NCI-H748 (cell line): Measurements from ENCODE around the gene CLK2.
A peak's percentile ranks its signal among the peaks of the same experiment; 100 is the strongest.
"Not testable (repeated sequence)": the region's sequence is repeated elsewhere in the genome, so short reads cannot be mapped to it uniquely, and the experiment has no call there.

Experiments used
- DNase-seq: peaks from one replicate; lab custom pipeline; 2025; ENCODE audit not compliant: unreplicated experiment; lab: John Stamatoyannopoulos, UW

CLK2 gene

GRCh38 chr1:155244368-155245162, 28.7 kb downstream of the CLK2 start:
- DNase-seq, result peak; percentile 100

DNA sequence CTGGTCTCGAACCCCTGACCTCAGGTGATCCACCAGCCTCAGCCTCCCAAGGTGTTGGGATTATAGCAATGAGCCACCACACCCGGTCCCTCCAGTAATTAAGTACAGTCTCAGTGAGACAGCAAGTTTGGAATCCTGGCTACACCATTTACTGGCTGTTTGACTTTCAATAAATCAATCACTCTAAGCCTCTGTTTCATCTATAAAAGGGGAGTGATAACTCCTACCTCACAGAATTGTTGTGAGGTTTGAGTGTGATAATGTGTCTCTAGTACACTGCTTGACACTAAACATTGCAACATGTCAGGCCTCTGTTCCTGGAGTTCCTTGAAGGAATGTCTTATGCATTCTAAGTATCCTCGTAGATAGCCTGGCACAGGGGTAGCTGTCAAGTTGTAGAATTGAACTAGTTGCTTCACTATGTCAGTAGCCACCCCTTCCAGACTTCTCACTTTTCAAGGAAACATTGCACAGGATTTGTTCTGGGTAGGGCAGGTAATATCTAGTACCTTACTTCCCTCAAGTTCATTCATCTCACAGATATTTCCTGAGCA, 30.4 kb downstream of the CLK2 start:
- no peak for DNase-seq

DNA sequence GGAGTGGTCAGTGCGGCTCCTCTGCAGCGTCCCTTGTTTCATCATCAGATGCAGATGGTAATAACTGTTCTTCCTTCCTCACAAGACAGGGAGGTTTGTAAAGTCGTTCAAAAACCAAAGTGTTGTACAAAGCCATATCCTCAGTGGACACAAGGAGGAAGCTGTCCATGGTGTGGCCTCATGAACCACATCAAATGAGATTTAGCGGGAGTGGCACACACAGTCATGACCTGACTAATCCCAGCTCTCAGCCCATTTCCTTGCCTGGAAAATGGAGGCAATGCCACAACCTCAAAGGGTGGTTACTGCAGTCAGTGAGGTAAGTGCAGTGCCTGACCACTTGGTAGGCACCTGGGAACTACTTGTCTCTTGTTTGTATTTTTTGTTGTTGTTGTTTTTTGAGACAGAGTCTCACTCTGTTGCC, 31.5 kb downstream of the CLK2 start:
- DNase-seq, result no peak

DNA sequence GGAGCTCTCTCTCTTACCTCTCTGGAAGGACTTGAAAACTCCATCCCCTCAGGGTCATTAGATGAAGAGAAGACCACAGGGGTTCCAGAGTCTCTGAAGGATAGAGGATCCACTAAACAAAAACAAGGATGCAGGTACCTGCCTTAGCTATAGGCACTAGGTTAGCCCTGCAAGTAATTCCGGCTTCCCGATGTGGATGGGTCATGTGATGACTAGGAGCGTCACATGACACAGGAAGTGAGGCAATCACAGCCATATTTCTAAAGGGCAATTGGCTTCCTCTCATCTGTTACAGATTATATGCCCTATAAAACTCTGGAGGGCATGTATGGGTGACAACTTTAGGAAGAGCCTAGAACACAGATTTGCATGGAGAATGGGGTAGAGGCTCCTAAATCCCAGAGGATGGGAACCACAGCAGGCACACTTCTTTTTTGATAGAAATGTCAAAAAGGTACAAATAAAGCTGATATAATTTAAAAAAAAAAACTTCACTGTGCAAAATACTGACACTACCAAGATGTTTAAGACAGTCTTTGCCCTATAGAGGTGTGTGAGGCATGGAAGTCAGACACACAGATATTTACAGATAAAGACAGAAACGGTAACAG, 32.1 kb downstream of the CLK2 start:
- peak; percentile 85 for DNase-seq

- DNase-seq, result no peak
Observed at GRCh38 chr1:155236451-155236850, 36.9 kb downstream of the CLK2 start.

DNA sequence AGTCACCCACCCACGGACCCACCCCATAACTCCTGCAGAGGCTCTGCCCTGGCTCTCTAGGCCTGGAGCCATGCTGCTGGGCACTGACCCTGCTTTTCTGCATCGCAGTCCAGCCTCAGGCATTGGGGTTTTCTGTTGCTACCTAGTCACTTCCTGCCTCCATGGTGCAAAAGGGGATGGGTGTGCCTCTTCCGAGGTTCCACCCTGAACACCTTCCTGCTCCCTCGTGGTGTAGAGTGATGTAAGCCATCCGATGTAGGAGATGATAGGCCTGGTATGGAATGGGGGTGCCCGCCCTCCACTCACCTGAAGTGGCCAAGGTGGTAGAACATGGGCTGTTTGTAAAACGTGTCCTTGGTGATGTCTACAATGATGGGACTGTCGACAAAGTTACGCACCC, 37.9 kb downstream of the CLK2 start:
- DNase-seq, result not testable (repeated sequence)

DNA sequence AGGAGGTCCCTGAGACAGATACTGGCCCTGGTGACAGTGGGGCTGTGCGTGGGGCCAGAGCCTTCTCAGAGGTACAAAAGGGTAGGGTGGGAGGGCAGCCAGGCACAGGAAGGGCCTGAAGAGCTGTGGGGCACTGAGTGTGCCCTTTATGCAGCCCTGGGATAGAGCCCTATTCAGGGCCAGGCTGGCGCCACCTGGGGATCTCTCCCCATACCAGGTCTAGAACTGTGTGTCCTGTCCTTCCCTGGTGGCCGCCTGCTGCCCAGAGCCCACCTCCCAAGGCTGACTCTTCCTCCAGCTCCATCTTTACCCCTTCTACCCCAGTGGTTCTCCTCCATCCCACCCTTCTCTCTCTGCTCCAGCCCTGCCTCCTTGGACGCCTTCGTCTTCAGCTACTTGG, 39.8 kb downstream of the CLK2 start:
- DNase-seq, result not testable (repeated sequence)

- not testable (repeated sequence) for DNase-seq
Observed at GRCh38 chr1:155232001-155232978, 41.0 kb downstream of the CLK2 start.

DNA sequence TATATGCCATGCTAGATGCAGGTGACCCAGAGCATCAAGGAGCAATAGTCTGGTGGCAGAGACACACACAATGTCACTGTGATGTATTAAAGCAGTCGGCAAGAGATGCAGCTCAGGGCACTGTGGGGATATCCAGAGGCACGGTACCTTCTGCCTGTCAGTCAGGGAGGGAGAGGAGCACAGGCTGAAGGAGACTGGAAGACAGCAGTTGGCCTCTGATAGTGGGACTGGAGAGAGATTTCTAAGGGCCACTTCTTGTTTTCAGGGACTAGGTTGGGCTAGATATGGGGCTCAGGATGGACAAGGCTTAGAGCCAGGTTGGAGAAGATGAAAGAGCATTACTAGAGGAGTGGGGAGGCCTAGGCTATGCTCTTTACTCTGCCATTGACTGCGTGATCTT, 42.0 kb downstream of the CLK2 start:
- not testable (repeated sequence) for DNase-seq

- DNase-seq, result no peak
Observed at GRCh38 chr1:155228096-155228427, 45.2 kb downstream of the CLK2 start.

DNA sequence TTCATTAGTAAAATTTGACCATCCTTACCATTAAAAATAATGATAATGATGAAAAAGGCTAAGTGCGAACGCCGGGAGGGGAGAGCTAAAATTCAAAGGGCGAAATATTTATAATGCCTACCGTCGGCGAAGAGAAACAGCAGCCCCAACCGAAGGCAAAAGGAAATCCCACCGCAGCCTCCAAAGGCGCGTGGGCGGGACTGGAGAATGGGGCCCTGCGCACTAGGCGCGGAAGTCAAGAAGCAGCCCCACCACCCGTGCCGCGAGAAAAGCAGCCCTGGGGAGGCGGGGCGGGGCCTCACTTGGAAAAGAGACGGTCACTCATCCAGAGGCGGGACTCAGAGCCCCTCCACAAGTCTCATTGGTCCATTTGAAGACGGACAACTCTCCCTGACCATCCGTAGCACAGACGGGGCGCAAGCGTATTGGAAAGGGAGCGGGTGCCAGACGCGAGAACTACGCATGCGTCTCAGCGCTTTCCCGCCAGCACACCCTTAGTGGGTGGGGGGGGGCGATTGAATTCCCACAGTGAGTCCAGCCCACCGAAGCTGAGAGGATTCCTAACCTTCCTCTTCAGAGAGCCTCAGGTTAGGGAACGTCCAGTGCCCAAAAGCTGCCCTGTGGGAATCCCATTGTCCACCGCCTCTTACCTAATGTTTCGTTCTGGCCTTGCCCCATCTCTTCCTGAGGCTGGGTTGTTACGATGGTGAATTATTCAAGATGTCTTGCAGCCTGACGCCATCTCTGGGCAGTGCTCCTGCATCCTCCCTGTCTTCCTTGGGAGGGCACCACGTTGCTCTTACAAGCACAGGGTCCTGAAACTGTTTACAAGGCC, 45.8 kb downstream of the CLK2 start:
- DNase-seq, result peak; percentile 100

- DNase-seq, result peak; percentile 93
Observed at GRCh38 chr1:155226910-155227260, 46.4 kb downstream of the CLK2 start.

DNA sequence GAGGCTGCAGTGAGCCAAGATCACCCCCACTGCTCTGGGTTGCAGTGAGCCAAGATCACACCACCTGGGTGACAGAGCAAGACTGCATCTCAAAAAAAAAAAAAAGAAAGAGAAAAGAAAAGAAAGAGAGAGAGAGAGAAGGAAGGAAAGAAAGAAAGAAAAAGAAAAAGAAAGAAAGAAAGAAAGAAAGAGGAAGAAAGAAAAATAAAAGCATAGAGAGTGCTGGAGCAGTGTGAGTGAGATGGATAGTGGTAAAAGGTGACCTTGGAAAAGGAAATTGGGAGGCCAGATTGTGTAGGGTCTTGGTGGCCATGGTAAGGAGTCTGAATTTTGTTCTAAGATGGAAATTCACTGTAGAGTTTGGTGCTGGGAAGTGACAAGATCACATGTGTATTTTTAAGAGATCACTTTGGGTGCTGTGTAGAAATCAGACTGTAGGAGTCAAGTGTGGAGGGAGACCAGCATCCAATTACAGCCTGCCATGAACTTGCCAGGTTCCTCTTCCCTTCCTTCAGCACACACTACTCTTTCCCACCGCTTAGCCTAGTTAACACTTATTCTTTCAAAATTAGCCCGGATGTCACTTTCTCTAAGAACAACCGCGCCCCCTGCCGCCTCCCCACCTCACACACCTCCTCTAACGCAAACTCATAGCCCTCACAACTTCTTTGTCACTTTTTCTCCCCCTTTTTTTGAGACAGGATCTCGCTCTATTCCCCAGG, 47.0 kb downstream of the CLK2 start:
- DNase-seq, result peak; percentile 94

- DNase-seq, result not testable (repeated sequence)
Observed at GRCh38 chr1:155225404-155225759, 47.9 kb downstream of the CLK2 start.

- no peak for DNase-seq
Observed at GRCh38 chr1:155223047-155223446, 50.3 kb downstream of the CLK2 start.

GRCh38 chr1:155220211-155220965, 52.9 kb downstream of the CLK2 start:
- not testable (repeated sequence) for DNase-seq

- peak; percentile 50 for DNase-seq
Observed at GRCh38 chr1:155219592-155220031, 53.7 kb downstream of the CLK2 start.

GRCh38 chr1:155218854-155219591, 54.3 kb downstream of the CLK2 start:
- DNase-seq, result peak; percentile 85
